Cardiac fibroblast (primary cell): Measurements from ENCODE around the gene NUDT17.

Experiments used
- DNase-seq, 2 donors: peaks; one replicate each; pipeline versions ENCODE4 v3.0.0 to v3.0.0-alpha.2; 2010; ENCODE audit warnings: low read depth in 2 of 2
- H3K4me3 ChIP-seq, 2 donors: replicated peaks in 1 of 2; 1 replicate in 1 of 2; 2 replicates in 1 of 2; pipeline ENCODE4 v1.5.1; 2011; ENCODE audit warnings: low read depth in 2 of 2, low read length in 2 of 2, mild to moderate bottlenecking in 2 of 2, moderate library complexity in 1 of 2
- TF ChIP-seq, protein P1 (sequence below): IDR thresholded peaks from one replicate; pipeline ENCODE4 v1.5.1; 2011; ENCODE audit warnings: low read depth, mild to moderate bottlenecking, low read length, inconsistent platforms

Gene NUDT17

GRCh38 chr1:145863282-145864018 is 18.0 kb downstream of the NUDT17 start:
- no peak overlapping the region for H3K4me3 ChIP-seq
- peak in 1 of 2 donors; percentile 27 for DNase-seq
- TF ChIP-seq, protein P1, sequence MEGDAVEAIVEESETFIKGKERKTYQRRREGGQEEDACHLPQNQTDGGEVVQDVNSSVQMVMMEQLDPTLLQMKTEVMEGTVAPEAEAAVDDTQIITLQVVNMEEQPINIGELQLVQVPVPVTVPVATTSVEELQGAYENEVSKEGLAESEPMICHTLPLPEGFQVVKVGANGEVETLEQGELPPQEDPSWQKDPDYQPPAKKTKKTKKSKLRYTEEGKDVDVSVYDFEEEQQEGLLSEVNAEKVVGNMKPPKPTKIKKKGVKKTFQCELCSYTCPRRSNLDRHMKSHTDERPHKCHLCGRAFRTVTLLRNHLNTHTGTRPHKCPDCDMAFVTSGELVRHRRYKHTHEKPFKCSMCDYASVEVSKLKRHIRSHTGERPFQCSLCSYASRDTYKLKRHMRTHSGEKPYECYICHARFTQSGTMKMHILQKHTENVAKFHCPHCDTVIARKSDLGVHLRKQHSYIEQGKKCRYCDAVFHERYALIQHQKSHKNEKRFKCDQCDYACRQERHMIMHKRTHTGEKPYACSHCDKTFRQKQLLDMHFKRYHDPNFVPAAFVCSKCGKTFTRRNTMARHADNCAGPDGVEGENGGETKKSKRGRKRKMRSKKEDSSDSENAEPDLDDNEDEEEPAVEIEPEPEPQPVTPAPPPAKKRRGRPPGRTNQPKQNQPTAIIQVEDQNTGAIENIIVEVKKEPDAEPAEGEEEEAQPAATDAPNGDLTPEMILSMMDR = no peak

GRCh38 chr1:145868232-145868631 is 22.8 kb downstream of the NUDT17 start:
- H3K4me3 ChIP-seq = no peak overlapping the region
- TF ChIP-seq, protein P1 = no peak
- DNase-seq = no peak

- TF ChIP-seq, protein P1 = no peak
- H3K4me3 ChIP-seq = peak overlapping the region; percentile 23 to 26
- peak; percentile 46 to 56 for DNase-seq
Measured at GRCh38 chr1:145871994-145872924, 26.8 kb downstream of the NUDT17 start.

- TF ChIP-seq, protein P1 = no peak
- no peak overlapping the region for H3K4me3 ChIP-seq
Measured at GRCh38 chr1:145874646-145875045, 29.2 kb downstream of the NUDT17 start.

DNA sequence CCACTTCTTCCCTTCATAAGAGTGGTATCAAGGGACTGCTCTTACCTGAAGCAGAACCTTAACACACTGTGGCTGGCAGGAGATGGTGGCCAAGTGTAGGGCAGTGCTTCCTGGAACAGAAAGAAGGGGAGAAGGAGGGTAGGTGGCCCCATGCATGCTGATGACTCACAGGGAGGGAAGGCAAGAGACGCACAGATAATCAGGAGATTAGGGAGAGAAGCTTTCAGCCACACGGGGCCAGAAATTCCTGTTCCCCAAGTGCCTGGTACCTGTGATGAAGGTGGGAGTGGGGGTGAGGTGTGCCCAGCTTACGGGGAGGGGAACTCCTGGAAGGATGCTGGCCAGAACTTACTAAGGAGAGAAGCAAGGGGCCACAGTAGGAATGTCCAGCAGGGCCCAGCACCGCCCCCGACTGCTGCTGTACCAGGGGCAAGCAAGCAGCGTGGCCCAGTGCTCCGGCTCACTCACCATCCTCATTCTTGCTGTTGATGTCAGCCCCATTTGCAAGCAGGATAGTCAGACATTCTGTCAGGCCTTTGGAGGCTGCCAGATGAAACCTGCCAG is 32.6 kb downstream of the NUDT17 start:
- no peak for DNase-seq
- TF ChIP-seq, protein P1 = no peak
- H3K4me3 ChIP-seq = no peak overlapping the region

More at GRCh38 chr1:145874646-145875045, 29.2 kb downstream of the NUDT17 start:
- DNase-seq = no peak

- TF ChIP-seq, protein P1 = no peak
- peak in 1 of 2 donors; percentile 61 for DNase-seq
- H3K4me3 ChIP-seq = no peak overlapping the region
Measured at GRCh38 chr1:145878724-145879123, 33.3 kb downstream of the NUDT17 start.
